LNCAP (cell line): Measurements from ENCODE around the gene MEX3D.

ENCODE experiments used
- TF ChIP-seq, protein P1 (sequence below): fragments of 450-650 bp; IDR thresholded peaks from 2 replicates; pipeline ENCODE4 v1.5.1; 2017; ENCODE audit warnings: mild to moderate bottlenecking

Gene MEX3D

DNA sequence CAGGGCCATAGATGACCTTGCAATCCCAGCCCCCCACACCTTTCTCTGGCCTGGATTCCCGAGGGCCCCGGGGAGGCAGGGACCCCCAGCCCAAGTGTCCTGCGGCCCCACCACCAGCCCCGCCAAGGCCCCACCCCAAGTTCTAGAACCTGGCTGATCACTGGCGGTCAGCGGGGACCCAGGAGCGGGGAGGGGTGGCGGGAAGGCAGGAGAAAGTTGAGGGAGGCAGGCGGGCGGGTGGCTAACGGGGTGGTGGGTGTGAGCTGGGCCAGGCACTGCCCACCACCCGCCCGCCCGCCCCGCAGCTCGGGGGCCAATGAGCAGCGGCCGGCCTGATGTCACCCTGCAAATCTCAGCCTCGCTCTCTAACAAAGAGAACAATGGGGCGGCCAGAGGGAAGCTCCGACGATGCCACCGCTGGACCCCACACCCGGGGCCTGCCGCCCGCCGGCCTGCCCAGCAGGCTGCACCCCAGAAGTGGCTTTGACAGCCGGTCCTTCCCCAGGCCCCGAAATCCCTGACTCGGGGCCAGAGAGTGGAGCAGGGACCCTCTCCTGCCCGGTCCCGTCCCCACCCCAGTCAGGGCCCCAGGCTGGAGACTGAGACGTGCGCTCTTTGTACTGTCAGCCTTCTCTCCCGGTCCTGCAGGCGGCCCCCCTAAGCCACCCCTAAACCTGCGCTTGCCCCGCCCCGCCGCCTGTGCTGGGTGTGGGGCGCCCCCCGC, 1.6 kb downstream of the MEX3D start:
- TF ChIP-seq, protein P1, sequence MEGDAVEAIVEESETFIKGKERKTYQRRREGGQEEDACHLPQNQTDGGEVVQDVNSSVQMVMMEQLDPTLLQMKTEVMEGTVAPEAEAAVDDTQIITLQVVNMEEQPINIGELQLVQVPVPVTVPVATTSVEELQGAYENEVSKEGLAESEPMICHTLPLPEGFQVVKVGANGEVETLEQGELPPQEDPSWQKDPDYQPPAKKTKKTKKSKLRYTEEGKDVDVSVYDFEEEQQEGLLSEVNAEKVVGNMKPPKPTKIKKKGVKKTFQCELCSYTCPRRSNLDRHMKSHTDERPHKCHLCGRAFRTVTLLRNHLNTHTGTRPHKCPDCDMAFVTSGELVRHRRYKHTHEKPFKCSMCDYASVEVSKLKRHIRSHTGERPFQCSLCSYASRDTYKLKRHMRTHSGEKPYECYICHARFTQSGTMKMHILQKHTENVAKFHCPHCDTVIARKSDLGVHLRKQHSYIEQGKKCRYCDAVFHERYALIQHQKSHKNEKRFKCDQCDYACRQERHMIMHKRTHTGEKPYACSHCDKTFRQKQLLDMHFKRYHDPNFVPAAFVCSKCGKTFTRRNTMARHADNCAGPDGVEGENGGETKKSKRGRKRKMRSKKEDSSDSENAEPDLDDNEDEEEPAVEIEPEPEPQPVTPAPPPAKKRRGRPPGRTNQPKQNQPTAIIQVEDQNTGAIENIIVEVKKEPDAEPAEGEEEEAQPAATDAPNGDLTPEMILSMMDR, result no peak

DNA sequence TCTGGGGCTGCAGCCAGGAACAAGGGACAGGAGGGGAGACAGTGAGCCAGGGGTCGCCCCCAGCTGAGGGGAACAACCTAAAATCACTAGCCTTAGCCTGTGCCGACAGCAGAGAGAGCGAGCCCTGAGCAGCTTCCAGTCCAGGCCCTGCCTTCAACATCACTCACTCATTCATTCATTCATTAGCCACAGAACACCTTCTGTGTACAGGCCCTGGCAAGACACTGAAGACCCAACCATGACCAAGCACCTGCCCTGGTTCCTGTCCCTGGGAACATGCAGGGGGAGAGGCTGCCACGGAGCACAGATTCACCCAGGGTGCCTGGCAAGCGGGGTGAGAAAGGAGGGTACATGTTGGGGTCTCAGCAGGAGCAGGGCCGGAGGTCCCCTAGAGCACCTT, 4.9 kb downstream of the MEX3D start:
- TF ChIP-seq, protein P1, result no peak

DNA sequence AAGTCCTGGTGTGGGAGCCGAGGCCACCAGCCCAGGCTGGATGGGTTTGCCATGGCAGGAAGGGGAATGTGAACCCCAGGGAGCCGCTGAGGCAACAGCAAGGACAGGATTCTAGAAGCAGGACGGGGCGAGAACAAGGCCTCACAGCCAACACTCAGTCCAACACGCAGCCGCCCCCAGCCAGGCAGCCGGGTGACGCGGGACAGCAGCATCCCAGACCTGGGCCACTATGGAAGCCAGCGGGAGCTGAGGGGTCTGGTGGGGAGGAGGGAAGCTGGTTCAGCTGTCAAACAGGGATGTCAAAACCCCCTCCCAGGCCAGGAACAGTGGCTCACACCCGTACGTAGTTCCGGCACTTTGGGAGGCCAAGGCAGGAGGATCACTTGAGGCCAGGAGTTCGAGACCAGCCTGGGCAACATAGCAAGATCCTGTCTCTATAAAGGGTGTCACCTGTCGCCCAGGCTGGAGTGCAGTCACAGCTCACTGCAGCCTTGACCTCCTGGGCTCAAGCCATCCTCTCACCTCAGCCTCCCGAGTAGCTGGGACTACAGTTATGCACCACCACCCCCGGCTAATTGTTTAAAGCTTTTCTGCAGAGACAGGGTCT, 6.8 kb downstream of the MEX3D start:
- TF ChIP-seq, protein P1, result no peak

DNA sequence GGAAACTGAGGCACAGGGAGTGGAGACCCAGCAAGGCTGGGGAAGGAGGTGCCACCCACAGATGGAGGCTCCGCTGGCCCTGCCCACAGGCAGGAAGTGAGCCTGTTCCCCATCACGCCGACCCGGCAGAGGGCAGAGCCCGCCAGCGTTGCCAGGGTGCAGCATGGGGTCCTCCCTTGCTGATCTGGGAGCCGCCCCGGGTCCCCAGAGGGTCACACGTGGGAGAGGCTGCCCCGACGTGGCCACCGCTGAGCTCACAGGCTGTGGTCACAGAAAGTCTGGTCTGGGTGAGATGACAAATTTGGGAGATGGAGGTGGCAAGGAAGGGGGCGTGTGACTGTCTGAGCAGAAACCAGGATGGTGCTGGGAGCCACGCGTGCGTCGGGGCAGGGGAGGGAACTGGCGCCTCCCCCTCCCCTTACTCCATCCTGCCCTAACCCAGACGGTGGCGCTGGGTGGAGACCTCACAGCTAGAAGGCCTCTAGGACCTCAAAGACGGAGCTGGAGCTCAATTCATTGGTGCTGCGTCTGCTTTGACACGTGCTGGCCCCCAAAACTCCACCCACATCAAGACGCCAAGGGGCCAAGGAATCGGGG, 7.7 kb downstream of the MEX3D start:
- TF ChIP-seq, protein P1, result no peak

DNA sequence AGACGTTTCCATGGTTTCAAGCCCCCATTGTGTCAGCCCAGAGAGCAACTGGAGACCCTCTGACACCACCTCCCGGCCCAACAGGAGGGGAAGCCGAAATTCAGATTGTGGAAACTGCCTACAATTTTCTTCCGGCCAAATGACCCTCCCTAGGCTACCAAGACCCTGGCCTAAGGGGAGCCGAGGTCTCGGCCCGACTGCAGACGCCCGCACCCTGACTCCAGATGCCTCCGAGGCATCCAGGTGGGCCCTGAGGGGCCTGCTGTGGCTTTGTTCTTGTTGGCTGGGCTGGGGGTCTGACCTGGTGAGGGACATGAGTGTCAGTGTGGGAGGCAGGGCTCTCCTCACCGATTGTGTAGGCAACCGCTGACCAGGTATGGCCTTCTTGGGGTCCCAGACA, 9.6 kb downstream of the MEX3D start:
- TF ChIP-seq, protein P1, result no peak

DNA sequence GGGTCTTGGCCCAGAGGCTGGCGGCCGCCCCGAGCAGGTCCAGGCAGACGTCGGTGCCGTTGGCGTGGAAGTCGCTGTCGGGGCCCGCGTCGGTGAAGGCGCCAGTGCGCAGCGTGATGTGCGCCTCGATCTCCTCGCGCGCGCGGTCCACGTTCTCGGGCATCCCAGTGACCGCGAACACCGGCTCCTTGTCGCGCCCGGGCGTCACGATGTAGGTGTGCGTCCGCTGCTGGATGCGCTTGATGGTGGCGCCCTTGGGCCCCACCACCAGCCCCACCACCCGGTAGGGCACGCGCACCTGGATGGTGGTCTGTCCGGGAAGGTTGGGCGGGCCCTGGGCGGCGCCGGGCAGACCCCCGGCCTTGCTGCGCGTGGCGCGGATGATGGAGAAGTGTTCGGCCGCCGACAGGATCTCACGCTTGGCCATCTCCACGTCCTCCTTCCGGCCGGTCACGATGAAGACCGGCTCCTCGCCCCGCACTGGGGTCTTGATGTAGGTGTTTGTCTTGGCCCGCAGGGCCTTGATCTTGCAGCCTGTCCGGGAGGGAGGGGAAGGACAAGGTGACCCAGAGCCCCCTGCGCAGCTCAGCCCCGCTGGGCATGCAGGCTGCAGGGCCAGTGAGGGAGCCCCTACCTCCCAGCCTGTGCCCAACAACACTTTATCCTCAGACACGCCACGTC, 11.6 kb downstream of the MEX3D start:
- TF ChIP-seq, protein P1, result no peak

DNA sequence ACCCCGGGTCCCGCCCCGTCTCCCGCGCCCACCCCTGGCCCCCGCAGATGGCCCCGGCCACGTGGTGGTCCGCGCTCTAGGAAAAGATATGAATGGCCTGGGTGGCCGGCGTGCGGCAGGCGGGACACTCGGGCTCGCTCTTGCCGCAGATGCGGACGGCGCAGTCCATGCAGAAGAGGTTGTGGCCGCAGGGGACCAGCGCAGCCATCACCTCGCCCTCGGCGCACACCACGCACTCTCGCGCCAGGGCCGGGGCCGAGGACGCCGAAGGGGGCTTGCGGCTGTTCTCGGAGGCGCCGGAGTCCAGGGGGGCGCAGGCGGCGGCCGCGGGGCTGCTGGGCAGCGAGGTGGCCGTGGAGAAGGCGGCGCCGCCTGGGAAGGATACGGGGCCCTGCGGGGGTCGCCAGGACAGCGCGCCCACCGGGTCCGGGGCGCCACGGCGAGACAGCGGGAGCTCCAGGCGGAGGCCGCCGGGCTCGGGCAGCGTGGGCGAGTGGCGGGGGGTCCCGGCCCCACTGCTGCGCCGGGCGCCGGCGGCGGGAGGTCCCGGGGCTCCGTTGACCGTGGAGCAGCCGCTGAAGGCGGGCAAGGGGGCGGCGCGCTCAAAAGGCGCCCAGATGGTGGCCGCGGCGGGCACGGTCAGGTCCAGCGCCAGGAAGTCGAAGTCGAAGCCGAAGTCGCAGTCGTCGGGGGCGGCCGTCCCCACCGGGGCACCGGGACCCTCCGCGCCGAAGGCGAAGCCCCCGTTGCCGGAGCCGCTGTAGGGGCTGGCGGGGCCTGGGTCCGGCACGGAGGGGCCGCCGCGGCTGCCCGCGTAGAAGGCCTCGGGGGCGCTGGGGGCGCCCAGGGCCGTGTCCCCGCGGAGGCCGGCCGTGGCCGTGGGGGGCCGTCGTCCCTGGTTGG, 12.4 kb downstream of the MEX3D start:
- TF ChIP-seq, protein P1, result no peak
